ENCODE results near the gene GPD2.

DNA sequence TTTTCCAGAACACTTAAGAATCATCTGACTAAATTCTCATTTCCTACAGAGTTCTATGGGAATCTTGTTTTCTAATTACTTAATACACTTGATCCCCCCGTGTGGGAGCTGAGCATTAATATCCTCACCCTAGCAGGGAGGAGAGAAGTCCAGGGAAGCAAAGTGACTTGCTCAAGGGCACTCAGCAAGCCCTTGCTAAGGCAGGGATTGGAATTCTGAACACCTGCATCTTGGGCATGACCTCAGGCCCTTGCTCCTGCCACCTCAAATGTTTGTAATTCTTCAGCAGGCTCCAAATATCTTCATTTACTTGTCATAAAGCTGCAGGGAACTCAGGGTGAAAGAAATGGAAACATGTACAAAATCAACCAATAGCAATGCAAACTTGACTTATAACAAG lies 162.4 kb downstream of the GPD2 start:
- TF ChIP-seq YY1 (IDR thresholded peaks at IDR 0.05; ENCODE audit: insufficient read depth, insufficient read length), result no peak
- TF ChIP-seq ZNF274 (IDR thresholded peaks at IDR 0.05; ENCODE audit: low read depth, low read length), result no peak

Measured in NT2/D1 (cell line).